Measurements from ENCODE around the gene TRIM50.
"Not testable (repeated sequence)": the region's sequence is repeated elsewhere in the genome, so short reads cannot be mapped to it uniquely, and the experiment has no call there.

Gene TRIM50

DNA sequence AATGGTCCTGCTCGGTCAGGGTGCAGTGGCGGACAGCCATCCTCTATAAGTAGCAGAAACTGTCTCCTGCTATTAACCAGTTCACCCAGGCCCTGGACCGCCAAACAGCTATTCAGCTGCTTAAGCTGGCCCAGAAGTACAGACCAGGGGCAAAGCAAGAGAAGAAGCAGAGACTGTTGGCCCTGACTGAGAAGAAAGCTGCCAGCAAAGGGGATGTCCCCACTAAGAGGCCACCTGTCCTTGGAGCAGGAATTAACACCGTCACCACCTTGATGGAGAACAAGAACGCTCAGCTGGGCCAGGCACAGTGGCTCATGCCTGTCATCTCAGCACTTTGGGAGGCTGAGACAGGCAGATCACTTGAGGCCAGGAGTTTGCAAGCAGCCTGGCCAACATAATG lies 13.6 kb downstream of the TRIM50 start:
- no peak for DNase-seq

DNA sequence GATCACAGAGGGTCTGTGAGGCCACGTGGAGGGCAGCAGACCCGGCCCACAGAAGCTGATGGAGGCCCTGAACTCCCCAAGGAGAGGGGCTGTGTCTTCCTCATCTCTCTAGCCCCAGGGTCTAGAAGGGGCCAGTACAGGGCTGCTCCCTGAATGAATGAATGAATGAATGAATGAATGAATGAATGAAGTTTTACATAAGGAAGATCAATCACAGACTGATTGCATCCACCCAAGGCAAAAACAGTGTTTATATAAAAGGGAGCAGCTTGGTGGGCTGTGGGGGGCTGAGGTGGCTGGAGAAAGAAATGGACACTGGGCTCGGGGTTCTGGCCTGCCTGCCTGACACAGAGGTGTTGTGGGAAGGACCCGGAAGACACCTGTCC lies 14.4 kb downstream of the TRIM50 start:
- no peak for DNase-seq

DNA sequence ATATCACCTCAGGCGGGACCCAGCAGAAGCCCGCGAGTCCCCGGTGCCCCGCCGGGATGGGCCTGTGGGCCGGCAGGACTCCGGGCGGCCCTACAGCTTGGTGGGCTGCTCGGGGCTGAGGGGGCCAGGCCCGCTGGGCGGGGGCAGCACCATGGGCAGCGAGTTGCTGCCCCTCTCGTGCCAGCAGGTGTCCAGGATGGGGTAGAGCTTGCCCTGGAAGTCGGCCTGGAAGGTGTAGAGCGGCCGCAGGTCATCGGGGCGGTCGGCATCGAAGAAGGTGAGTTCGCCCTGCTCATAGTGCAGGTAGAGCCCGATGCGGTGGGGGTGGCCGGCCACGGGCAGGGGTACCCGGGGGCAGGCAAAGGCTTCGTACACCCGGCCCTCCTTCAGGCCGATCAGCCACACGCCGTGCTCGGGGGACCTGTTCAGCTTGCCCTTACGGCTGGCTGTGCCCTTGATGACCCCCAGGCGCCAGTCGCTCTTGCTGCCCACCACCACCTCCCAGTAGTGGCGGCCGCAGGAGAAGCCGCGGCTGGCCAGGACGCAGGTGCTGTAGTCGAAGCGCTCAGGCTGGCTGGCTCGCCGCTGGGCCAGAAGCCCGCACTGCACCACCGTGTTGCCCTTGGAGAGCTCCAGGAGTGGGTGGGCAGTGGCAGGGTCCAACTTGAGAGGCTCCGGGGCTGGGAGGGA lies 14.9 kb downstream of the TRIM50 start:
- DNase-seq, result no peak

DNA sequence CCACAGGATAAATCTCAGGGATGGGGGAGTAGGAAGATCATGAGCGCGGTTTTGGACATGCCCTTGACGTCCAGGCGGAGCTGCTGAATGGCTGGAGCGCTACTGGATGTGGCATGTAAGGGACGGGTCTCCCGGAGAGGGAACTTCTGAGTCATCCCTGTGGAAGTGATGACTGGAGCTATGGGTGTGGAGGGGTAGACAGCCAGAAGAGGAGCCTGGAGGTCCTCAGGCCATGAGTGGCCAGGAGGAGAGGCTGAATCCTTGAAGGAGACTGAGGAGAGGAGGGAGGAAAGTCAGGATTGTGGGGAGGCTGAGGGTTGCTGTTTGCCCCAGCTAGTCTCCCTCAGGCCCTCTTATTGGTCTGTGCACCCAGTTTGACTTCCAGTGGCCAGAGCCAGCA lies 16.5 kb downstream of the TRIM50 start:
- DNase-seq, result not testable (repeated sequence)

- DNase-seq, result peak; percentile 10 to 87 (median 65)
Measured at GRCh38 chr7:73308665-73309214, 19.1 kb downstream of the TRIM50 start, which contains the start of gene NSUN5. Gene NSUN5 (minus strand): TSS chr7:73308826. CDS start chr7:73308790, 36 bp downstream.

DNA sequence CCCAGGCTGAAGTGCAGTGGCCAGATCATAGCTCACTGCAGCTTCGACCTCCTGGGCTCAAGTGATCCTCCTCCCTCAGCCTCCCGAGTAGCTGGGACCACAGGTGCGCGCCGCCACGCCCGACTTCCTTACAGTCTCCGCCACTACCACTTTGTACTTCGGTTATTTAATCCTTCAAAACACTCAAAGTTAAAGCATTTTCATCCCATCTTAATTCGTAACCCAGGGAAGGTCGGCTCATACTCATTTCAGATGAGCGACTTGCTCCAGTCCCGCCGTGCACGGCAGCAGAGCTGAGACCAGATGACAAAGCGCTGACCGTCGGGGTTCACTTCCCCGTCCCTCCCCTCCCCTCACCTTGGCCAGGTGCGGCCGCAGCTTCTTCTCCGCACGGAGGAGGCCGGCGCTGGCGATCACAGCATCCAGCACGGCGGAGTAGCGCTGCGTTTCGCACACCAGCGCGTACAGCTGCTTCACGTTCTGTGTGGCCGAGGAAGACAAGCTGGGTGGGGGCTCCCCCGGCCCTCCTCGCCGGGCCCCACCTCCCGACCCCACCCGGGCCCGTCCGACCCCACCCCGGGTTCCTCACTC lies 19.7 kb downstream of the TRIM50 start:
- DNase-seq, result peak in 3 of 51 donors; percentile 22 to 55 (median 38)

- no peak for DNase-seq
Measured at GRCh38 chr7:73307436-73307835, 20.4 kb downstream of the TRIM50 start.

- not testable (repeated sequence) for DNase-seq
Measured at GRCh38 chr7:73304612-73305387, 23.1 kb downstream of the TRIM50 start.

GRCh38 chr7:73304071-73304470 lies 23.8 kb downstream of the TRIM50 start:
- DNase-seq, result no peak

GRCh38 chr7:73303546-73303945 lies 24.3 kb downstream of the TRIM50 start:
- no peak for DNase-seq

GRCh38 chr7:73302846-73303245 lies 25.0 kb downstream of the TRIM50 start:
- not testable (repeated sequence) for DNase-seq

DNA sequence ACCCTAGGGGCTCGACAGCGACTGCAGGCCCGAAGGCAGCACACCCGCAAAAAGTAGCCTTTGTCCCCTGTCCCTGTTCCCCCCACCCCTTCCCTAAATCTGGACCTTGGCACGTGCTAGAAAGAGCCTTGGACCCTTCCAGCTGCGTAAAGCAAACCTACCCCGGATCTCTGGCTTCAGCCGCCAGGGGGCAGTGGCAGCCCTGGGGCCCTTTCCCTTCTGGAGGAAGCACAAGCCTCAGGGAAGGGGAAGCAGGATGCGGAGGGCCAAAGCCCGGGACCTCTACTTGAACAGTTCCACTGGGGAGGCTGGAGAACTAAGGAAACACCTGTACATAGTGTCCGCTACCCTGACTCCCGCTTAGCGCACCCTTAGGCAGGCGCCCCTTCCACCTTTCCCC lies 26.8 kb downstream of the TRIM50 start:
- not testable (repeated sequence) for DNase-seq

- DNase-seq, result not testable (repeated sequence)
Measured at GRCh38 chr7:73299812-73300211, 28.1 kb downstream of the TRIM50 start.

DNA sequence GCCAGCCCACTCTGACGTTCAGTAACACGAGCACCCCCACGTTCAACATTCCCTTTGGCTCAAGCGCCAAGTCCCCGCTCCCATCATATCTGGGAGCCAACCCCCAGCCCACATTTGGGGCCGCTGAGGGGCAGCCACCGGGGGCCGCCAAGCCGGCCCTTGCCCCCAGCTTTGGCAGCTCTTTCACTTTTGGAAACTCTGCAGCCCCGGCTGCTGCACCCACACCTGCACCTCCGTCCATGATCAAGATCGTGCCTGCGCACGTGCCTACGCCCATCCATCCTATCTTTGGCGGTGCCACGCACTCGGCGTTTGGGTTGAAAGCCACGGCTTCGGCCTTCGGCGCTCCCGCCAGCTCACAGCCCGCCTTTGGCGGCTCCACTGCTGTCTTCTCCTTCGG lies 30.2 kb downstream of the TRIM50 start:
- DNase-seq, result not testable (repeated sequence)

DNA sequence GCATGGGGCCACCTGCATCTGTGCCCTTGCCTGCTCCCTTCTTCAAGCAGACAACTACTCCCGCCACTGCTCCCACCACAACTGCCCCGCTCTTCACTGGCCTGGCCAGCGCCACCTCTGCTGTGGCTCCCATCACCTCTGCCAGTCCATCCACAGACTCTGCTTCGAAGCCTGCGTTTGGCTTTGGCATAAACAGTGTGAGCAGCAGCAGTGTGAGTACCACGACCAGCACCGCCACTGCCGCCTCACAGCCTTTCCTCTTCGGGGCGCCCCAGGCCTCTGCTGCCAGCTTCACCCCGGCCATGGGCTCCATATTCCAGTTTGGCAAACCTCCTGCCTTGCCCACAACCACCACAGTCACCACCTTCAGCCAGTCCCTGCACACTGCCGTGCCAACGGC lies 30.6 kb downstream of the TRIM50 start:
- not testable (repeated sequence) for DNase-seq

GRCh38 chr7:73277210-73277609 lies 50.7 kb downstream of the TRIM50 start:
- DNase-seq, result not testable (repeated sequence)

DNA sequence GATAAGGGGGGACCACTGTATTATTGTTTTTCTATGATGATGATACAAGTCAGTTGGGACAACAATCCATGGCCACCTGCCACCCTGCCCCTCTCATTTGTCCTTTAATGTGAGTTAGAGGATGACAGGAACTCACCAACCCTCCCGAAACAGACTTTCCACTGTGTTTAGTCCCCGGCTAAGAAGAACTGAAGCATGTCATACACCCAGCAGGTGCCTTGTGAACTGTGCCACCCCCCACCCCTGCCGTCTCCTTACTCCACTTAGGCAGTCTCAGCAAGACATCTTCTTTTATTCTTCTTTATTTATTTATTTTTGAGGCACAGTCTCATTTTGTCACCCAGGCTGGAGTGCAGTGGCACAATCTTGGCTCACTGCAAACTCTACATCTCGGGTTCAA lies 60.1 kb downstream of the TRIM50 start:
- not testable (repeated sequence) for DNase-seq

DNA sequence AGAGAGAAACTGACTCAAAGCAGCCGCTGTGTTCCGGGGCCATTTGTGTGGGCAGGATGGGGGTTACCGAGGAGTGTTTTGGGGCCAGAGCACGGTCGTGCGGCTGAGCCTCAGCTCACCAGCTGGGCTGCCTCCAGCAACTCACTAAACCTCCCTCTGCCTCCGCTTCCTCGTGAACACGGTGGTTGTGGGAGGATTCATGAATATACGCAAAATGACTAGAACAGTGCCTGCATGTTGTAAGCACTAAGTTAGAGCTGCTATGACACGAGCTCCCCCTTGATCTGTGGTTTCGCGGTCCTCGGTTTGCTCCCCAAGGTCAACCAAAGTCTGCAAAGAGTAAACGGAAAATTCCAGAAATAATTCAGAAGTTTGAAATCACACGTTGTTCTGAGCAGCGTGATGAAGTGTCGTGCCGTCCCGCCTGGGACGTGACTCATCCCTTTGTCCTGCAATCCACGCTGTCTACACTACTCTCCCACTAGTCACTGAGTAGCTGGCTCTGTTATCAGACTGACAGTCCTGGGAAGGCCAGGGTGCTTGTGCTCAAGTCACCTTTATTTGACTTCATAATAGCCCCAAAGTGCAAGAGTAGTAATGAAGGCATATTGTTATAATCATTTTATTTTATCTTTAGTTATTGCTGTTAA lies 61.0 kb downstream of the TRIM50 start:
- DNase-seq, result not testable (repeated sequence)
